Sigmoid colon (tissue), 7 donors: ENCODE data around the gene CA12. TPM values are rescaled to one million over a fixed set of nuclear protein-coding genes. Genes with fewer than 3 reads are reported as not detected.

ENCODE experiments used
- DNase-seq: peaks from one replicate; pipeline ENCODE4 v3.0.0-alpha.2; 2019
- H3K27ac ChIP-seq, 4 donors: fragments of 200-600 bp; sonication (generic); one replicate each; pipeline ENCODE4 v1.5.1; 2016 to 2019; ENCODE audit warnings: mild to moderate bottlenecking in 1 of 4
- H3K27me3 ChIP-seq, 3 donors: fragments of 200-600 bp; sonication (generic); one replicate each; pipeline ENCODE4 v1.5.1; 2019; ENCODE audit warnings: mild to moderate bottlenecking in 1 of 3
- H3K36me3 ChIP-seq, 4 donors: fragments of 200-600 bp; sonication (generic); one replicate each; pipeline ENCODE4 v1.5.1; 2016 to 2019
- H3K4me1 ChIP-seq, 4 donors: fragments of 200-600 bp; sonication (generic); one replicate each; pipeline ENCODE4 v1.5.1; 2017 to 2019
- H3K4me3 ChIP-seq, 4 donors: fragments of 200-600 bp; sonication (generic); one replicate each; pipeline ENCODE4 v1.5.1; 2017 to 2019; ENCODE audit warnings: mild to moderate bottlenecking in 2 of 4, moderate library complexity in 1 of 4
- H3K9me3 ChIP-seq, 4 donors: fragments of 200-600 bp in 3 of 4; sonication (generic) in 3 of 4; one replicate each; pipeline versions ENCODE4 v1.5.1 to v1.6.1; 2013 to 2019
- EP300 ChIP-seq, 4 donors: sonication (generic); formaldehyde crosslinking; IDR thresholded peaks; one replicate each; pipeline ENCODE4 v1.6.1; 2017; ENCODE audit warnings: antibody characterized with exemption in 4 of 4
- POLR2A ChIP-seq, 2 donors: fragments of 450-650 bp; IDR thresholded peaks; one replicate each; pipeline ENCODE4 v1.6.1; 2016; ENCODE audit warnings: antibody characterized with exemption in 2 of 2, mild to moderate bottlenecking in 2 of 2, moderate library complexity in 2 of 2
- POLR2AphosphoS5 ChIP-seq, 4 donors: sonication (generic); formaldehyde crosslinking; IDR thresholded peaks; one replicate each; pipeline ENCODE4 v1.6.1; 2017; ENCODE audit warnings: antibody characterized with exemption in 4 of 4
- WGBS, 2 donors: extraction: QIAGEN DNeasy Blood & Tissue Kit; methylation state at CpG; one replicate each; pipeline ENCODE4 v1.1.7; 2013; 5-methylcytosine and 5-hydroxymethylcytosine counted together
- intact Hi-C: fragments of 100-400 bp; cut with DNase I; formaldehyde crosslinking; loops from one replicate; pipeline ENCODE4 v1.15.1; 2023
- polyA plus RNA-seq, 3 donors: library from polyadenylated mRNA; stranded (reverse); fragments of 200-250 nt; gene quantifications; one replicate each; pipeline ENCODE4 v1.2.3, GENCODE V29; 2013
- total RNA-seq, 4 donors: library from RNA; depleted of rRNA; stranded (reverse); fragments of >200 nt; gene quantifications; one replicate each; pipeline ENCODE4 v1.1.0, GENCODE V29; 2016
- TF ChIP-seq, protein P1 (sequence below), 4 experiments: fragments of 450-650 bp in 3 of 4; fragments of 200-600 bp in 1 of 4; IDR thresholded peaks; one replicate each; pipeline ENCODE4 v1.5.1; 2016 to 2019; ENCODE audit warnings: antibody characterized with exemption in 4 of 4, mild to moderate bottlenecking in 3 of 4, moderate library complexity in 2 of 4
- donor health status: healthy with polysubstance abuse.
- donor health status: Bipolar disorder and iron deficiency.
- donor health status: healthy.

The CA12 gene
- total RNA-seq, result 1 to 10 TPM in 2 of 4 donors, under 1 TPM in 2; 0.14 to 2.2 (median 1.3) TPM
- polyA plus RNA-seq, result 10 to 100 TPM; 21.0 to 76.2 (median 29.4) TPM

DNA sequence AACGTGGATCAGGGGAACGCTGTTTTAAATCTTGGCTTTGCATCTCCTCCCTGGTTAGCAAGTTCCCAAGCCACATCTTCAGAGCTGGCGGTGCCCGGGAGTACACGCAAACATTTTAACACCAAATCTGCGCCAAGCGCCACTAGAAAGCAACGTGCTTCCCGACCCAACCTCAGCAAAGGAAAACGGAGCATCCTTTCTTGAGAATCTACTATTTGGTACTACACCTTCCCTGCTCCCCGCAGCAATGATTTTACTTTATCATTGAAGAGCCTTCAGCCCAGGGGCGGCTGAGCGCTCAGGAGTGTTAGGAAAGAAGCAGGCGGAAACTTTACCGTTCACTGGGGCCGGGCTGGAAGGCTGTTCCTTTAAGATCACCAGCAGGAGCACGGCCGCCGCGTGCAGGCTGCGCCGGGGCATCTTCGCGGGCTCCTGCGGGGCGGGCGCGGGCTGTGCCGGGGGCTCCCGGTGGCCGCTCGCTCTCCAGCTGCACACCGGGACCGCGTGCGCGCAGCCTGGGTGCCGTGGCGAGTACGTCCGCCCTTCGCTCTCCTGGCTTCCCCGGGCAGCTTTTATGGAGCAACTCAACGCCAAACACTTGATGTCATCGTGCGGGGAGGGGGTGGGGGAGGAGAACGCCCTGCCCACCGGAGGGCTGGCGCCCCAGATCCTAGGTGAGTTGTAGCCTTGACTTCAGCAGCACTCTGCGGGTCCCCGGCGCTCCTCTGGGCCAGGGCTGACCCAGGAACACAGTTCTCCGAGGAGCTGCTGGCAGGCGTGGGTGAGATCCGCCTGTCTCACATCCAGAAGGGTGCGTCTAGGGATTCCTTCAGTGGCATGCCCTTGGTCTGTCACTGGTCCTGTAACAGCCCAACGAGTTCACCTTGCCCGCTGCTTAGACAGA, at the start of gene CA12:
Gene CA12 (minus strand): TSS at position 546 of the 904 bp plus-strand sequence. CDS start 126 bp downstream, at position 420.
- peak within 1 kb of the TSS in 3 of 4 donors; percentile 4 to 18 (median 6) for H3K27ac ChIP-seq
- intact Hi-C loops, result no loop called here
- H3K36me3 ChIP-seq, result no peaks in the 10 kb centered on the region
- peak; percentile 51 for DNase-seq
- H3K4me1 ChIP-seq, result peaks cover 0 to 14% (median 12%) of the 10 kb centered on the region in 4 donors
- H3K4me3 ChIP-seq, result peak within 1 kb of the TSS; percentile 7 to 51 (median 46)
- TF ChIP-seq POLR2AphosphoS5 (IDR thresholded peaks at IDR 0.05), result no peak
- TF ChIP-seq EP300 (IDR thresholded peaks at IDR 0.05), result no peak
- TF ChIP-seq, protein P1, sequence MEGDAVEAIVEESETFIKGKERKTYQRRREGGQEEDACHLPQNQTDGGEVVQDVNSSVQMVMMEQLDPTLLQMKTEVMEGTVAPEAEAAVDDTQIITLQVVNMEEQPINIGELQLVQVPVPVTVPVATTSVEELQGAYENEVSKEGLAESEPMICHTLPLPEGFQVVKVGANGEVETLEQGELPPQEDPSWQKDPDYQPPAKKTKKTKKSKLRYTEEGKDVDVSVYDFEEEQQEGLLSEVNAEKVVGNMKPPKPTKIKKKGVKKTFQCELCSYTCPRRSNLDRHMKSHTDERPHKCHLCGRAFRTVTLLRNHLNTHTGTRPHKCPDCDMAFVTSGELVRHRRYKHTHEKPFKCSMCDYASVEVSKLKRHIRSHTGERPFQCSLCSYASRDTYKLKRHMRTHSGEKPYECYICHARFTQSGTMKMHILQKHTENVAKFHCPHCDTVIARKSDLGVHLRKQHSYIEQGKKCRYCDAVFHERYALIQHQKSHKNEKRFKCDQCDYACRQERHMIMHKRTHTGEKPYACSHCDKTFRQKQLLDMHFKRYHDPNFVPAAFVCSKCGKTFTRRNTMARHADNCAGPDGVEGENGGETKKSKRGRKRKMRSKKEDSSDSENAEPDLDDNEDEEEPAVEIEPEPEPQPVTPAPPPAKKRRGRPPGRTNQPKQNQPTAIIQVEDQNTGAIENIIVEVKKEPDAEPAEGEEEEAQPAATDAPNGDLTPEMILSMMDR (IDR thresholded peaks at IDR 0.05), result no peak
- no peak for TF ChIP-seq POLR2A (IDR thresholded peaks at IDR 0.05)
- no peaks in the 10 kb centered on the region for H3K9me3 ChIP-seq
- H3K27me3 ChIP-seq, result peaks cover 0 to 46% (median 5%) of the 10 kb centered on the region in 3 donors
- 1 to 2% methylated on average over 58 of the region's 58 CpGs for WGBS, 2 donors

DNA sequence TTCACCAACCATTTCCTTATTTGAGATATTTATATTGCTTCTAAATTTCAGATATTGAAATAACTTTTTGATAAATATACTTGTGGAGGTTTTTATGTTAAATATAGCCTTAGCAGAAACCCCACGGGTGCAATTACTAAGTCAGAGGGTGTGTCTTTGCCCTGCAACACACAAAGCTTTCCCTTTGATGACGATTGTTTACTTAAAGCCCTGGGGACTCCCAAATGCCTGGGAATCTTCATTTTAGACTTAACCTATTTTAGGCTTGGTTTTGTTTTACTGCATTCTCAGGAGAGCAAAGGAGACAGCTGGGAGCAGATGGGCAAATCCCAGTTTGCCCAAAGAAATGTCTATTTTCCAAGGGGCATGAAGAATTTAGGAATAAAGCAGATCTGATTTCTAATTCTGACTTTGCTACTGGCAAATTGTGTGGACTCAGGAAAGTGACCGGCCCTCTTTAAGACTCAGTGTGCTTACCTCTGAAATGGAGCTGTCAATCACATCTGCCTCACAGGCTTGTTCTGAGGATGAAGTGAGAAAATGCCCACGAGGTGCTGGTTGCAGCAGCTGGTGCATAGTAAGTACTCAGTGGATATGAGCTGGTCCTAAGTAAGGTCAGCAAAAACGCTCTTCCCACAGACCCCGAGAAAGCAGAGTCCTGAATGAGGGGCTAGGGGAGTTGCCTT, 49.3 kb upstream of the CA12 start:
- 60 to 64% methylated on average over 6 of the region's 6 CpGs for WGBS, 2 donors
- H3K36me3 ChIP-seq, result no peaks in the 10 kb centered on the region
- TF ChIP-seq POLR2AphosphoS5 (IDR thresholded peaks at IDR 0.05) (no peak), EP300 (IDR thresholded peaks at IDR 0.05) (no peak), POLR2A (IDR thresholded peaks at IDR 0.05) (no peak)
- TF ChIP-seq, protein P1 (IDR thresholded peaks at IDR 0.05), result no peak
- no peak overlapping the region for H3K4me3 ChIP-seq
- DNase-seq, result no peak
- intact Hi-C loops, result no loop called here
- no peaks in the 10 kb centered on the region for H3K27me3 ChIP-seq
- H3K4me1 ChIP-seq, result peaks cover 0 to 4% (median 0%) of the 10 kb centered on the region in 4 donors
- H3K9me3 ChIP-seq, result no peaks in the 10 kb centered on the region
- H3K27ac ChIP-seq, result no peak overlapping the region

DNA sequence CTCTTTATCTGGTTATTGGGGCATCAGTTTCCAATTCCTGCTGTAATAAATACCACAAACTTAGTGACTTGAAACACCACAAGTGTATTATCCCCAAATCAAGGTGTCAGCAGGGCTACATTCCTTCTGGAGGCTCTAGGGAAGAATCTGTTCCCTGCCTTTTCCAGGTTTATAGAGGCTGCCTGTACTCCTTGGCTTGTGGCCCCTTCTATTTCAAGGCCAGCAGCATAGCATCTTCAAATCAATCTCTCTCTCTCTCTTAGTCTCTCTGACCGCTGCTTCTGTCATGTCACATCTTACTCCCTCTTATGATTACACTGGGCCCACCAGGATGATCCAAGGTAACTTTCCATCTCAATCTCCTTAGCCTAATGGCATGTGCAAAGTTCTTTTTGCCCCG, 44.9 kb upstream of the CA12 start:
- Histone ChIP-seq H3K36me3 (no peaks in the 10 kb centered on the region), H3K9me3 (peaks cover 0 to 2% (median 0%) of the 10 kb centered on the region in 4 donors), H3K27me3 (no peaks in the 10 kb centered on the region), H3K4me3 (no peak overlapping the region), H3K27ac (no peak overlapping the region), H3K4me1 (no peaks in the 10 kb centered on the region)
- intact Hi-C loops, result no loop called here
- TF ChIP-seq POLR2AphosphoS5 (IDR thresholded peaks at IDR 0.05) (no peak), POLR2A (IDR thresholded peaks at IDR 0.05) (no peak), EP300 (IDR thresholded peaks at IDR 0.05) (no peak)
- TF ChIP-seq, protein P1 (IDR thresholded peaks at IDR 0.05), result no peak
- DNase-seq, result no peak
- WGBS, 2 donors, result 69 to 95% methylated on average over 2 of the region's 2 CpGs

DNA sequence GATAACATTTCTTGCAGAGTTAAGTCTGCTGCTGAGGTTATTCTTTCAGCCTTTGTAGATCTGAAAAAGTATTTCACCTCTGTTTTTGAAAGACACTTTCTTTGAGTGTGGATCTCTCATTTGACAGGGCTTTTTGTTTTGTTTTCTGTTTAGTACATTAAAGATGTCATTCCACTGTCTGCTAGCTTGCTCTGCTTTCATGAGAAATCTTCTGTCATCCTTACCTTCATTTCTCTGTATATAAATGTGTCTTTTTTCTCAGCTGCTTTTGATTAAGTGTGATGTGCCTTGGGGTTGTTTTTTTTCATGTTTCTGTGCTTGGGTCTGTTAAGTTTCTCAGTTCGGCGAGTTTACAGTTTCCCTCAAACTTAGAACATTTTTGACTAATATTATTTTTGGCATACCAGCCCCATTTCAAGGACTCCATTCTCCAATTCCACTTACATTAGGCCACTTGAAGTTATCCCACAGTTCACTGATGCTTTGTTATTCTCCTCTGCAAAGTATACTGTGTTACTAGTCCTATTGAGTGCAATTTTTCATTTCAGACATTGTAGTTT, 43.9 kb upstream of the CA12 start:
- Histone ChIP-seq H3K9me3 (peaks cover 0 to 2% (median 0%) of the 10 kb centered on the region in 4 donors), H3K27me3 (no peaks in the 10 kb centered on the region), H3K4me3 (no peak overlapping the region), H3K36me3 (no peaks in the 10 kb centered on the region), H3K27ac (no peak overlapping the region), H3K4me1 (no peaks in the 10 kb centered on the region)
- TF ChIP-seq POLR2AphosphoS5 (IDR thresholded peaks at IDR 0.05) (no peak), POLR2A (IDR thresholded peaks at IDR 0.05) (no peak), EP300 (IDR thresholded peaks at IDR 0.05) (no peak)
- TF ChIP-seq, protein P1 (IDR thresholded peaks at IDR 0.05), result no peak
- no peak for DNase-seq
- WGBS, 2 donors, result 91 to 96% methylated on average over 2 of the region's 2 CpGs
- intact Hi-C loops, result no loop called here
